ENCODE measurements around the gene KCNJ11.
A peak's percentile ranks its signal among the peaks of the same experiment; 100 is the strongest.

KCNJ11 gene

GRCh38 chr11:17353821-17354600, 34.4 kb downstream of the KCNJ11 start:
- peak in 1 of 2 experiments; percentile 34 for DNase-seq

GRCh38 chr11:17352950-17353820, 35.3 kb downstream of the KCNJ11 start:
- peak; percentile 25 to 80 for DNase-seq

GRCh38 chr11:17351510-17352176, 36.8 kb downstream of the KCNJ11 start, which contains the start of gene NCR3LG1:
NCR3LG1 (plus strand) TSS chr11:17351800; CDS start chr11:17351970, 170 bp downstream.
- DNase-seq = no peak

GRCh38 chr11:17351172-17351509, 37.3 kb downstream of the KCNJ11 start:
- no peak for DNase-seq

GRCh38 chr11:17350455-17351171, 37.8 kb downstream of the KCNJ11 start:
- no peak for DNase-seq

- no peak for DNase-seq
Observed at GRCh38 chr11:17347676-17348075, 40.8 kb downstream of the KCNJ11 start.

GRCh38 chr11:17343907-17344306, 44.6 kb downstream of the KCNJ11 start:
- DNase-seq = no peak

- no peak for DNase-seq
Observed at GRCh38 chr11:17343257-17343656, 45.2 kb downstream of the KCNJ11 start.

Data from NCI-H446 (cell line).